ENCODE data around the gene BOD1L1.

Gene BOD1L1

DNA sequence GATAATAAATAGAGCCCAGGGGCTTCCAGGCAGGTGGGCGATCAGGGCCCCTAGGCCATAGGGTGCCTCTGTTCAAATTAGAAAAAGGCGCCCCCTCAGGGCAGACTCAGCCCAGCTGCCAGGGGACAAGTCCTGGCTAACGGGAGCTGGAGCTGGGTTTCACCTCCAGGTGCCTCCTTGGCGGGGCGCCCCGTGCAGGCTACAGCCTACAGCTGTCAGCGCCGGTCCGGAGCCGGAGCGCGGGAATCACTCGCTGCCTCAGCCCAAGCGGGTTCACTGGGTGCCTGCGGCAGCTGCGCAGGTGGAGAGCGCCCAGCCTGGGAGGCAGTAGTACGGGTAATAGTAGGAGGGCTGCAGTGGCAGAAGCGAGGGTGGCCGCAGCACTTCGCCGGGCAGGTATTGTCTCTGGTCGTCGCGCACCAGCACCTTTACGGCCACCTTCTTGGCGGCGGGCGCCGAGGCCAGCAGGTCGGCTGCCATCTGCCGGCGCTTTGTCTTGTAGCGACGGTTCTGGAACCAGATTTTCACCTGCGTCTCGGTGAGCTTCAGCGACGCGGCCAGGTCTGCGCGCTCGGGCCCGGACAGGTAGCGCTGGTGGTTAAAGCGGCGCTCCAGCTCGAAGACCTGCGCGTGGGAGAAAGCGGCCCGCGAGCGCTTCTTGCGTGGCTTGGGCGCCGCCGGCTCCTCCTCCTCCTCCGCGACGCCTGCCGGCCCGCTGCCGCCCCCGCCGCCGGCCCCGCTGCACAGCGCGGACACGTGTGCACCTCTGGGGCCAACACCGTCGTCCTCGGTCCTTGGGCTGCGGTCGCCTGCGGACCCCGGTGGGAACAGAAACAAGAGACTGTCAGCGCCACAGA is 85.6 kb downstream of the BOD1L1 start:
- in situ Hi-C loops (cut with MboI; ENCODE audit: low sequenced_read_pairs): loop anchor here (10.0 kb wide), 1 partner anchor 817 kb away; no protein-coding TSS in a partner anchor

DNA sequence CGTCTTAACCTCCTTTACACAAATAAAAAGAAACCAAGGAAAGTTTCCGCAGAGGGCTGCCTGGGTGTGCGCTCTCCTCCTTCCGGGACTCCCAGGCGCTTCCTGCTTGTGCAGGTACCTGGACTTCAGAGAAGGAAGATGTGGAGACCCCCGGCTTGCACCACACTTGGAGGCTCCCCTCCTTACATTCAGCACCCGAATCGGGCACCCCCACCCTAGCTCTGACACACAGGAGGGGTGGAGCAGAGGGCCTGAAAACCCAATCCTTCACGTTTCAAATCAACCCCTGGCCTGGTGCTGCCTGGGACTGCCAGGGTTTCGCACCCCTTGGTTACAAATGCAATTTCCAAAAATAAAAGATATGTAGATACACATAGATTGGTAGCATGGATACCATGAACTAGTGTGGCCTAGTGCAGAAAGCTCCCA is 86.3 kb downstream of the BOD1L1 start:
- in situ Hi-C loops (cut with MboI; ENCODE audit: low sequenced_read_pairs): loop anchor here (10.0 kb wide), 1 partner anchor 816 kb away; no protein-coding TSS in a partner anchor

DNA sequence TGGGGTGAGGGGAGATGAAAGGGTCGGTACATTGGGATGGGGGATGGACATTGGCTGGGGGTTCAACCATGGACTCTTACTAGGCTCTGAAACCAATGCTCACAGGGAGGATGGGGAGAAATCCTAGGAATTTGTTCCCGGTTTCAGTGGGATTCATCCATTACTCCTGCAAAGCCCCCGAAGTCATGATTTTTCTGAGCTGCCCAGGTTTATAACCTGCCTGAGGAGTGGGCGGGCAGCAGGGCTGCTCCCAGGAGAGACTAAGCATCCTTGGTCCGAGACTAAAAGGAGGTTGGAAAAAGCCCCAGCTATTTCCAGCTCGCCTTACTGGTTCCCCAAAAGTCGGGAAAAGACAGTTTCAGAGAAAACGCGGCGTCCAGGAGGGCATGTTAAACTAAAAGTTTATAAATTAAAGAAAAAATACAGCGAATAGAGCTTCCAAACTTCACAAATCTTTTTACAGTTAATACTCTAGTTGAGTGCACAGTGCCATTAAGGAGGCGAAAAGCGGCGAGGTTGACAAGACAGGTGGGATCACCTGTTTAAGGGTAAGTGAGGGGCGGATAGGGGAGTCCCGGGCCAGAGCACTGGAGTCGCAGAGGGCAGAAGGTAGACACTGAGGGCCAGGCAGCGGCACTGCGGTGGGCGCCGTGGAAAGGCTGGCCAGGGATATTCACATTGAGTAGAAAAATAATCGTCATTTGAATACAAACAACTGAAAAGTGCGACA is 86.9 kb downstream of the BOD1L1 start:
- in situ Hi-C loops (cut with MboI; ENCODE audit: low sequenced_read_pairs): loop anchor here (10.0 kb wide), 1 partner anchor 816 kb away; no protein-coding TSS in a partner anchor

DNA sequence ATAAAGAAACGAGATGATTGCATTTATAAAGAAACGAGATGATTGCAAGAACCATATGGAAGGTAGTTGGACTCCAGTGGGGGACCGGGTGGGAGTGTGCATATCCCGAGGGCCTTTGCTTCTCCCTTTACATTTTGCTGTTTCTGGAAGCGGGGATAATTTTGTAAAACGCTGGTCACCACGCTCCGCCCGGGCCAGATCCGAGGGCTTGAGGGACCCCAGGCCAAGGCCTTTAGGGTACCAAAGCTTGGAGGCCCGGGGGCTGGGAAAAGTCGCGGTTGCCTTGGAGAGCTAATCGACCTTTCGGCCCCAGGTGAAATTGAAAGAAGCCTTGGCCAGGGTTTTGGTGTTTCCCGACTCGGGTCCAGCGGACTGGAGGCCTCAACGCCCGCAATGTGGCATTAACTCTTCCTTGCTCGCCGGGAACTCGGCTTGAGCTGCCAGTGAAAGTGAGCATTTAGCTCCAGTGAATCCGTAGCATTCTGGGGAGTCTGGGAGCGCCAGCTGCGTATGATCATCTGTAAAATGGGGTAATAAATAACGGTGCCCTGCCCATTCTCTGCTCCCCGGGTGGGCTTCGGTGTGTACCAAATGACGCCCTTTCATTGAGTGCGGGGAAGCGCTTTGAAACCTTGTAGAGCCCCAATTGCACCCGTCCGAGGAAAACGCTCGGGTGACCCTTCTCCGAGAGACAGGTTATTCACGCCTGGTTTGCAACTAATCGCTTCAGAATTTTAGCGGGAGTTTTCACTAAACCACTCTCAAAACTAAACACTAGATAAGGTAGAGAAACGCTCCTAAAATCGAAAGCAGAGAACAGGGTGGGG is 87.7 kb downstream of the BOD1L1 start:
- in situ Hi-C loops (cut with MboI; ENCODE audit: low sequenced_read_pairs): loop anchor here (10.0 kb wide), 1 partner anchor 815 kb away; no protein-coding TSS in a partner anchor

DNA sequence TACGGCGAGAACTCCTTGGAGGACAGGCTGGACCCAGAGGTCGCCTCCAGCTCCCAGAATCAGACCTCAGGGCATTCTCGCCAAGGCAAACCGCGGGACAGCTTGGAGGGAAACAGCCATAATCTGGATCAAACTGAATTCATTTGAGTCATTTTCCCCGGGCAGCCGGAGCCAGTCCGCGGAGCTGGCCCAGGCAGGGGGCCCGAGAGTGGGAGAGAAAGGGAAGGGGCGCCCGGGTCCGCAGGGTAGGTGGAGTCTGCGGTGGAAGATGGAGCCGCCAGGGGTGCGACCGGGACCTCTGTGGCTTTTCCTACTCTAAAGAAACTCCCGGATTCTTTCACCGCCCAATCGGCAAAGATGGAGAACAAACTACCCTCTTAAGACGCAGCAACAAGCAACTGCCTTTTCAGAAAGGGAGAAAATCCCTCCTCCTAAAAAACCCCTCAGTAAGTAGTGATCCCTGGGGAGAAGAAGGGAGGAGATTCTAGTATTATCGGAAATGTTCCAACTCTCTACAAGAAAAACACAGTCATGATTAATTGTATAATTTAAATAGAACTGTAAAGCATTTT is 88.4 kb downstream of the BOD1L1 start:
- in situ Hi-C loops (cut with MboI; ENCODE audit: low sequenced_read_pairs): no loop called here

DNA sequence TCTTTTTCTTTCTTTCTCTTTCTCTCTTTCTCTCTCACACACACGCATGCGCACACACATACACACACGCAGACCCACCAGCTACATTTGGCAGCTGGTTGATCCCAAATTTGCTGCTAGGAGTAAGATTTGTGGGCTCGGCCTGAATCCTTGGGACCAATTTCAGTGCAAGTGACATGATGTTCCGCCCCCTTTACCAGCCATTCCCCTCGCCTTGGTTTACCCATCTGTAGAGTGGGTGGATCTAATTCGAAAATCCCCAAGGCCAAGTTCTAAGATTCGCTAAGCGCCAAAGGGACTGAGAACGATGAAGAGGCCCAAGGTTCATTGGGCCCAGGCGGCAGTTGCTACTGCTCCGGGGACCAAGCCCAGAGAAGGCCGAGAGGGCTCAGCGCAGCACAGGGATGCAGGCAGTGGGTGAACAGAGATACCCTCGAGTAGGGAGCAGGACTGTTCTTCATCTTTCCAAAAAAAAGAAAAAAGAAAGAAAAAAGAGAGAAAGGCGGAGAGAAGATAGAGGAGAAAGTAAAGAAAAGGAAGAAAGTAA is 89.0 kb downstream of the BOD1L1 start:
- in situ Hi-C loops (cut with MboI; ENCODE audit: low sequenced_read_pairs): no loop called here

DNA sequence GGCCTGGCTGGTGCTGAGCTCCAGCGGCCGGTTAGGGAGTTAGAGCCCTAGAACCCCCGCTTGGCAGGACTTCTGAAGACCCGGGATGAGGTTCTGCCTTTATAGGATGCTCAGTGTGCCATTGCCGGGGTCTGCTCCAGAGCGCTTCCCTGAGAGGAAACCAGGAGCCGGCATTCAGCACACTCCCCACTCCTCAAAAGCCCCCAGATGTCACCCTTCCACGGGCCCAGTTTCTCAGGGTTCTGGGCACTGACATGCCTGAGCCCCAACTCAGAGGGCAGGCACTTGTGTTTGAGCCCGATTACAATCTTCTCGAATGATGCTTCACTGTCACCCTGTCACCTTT is 89.7 kb downstream of the BOD1L1 start:
- in situ Hi-C loops (cut with MboI; ENCODE audit: low sequenced_read_pairs): no loop called here

DNA sequence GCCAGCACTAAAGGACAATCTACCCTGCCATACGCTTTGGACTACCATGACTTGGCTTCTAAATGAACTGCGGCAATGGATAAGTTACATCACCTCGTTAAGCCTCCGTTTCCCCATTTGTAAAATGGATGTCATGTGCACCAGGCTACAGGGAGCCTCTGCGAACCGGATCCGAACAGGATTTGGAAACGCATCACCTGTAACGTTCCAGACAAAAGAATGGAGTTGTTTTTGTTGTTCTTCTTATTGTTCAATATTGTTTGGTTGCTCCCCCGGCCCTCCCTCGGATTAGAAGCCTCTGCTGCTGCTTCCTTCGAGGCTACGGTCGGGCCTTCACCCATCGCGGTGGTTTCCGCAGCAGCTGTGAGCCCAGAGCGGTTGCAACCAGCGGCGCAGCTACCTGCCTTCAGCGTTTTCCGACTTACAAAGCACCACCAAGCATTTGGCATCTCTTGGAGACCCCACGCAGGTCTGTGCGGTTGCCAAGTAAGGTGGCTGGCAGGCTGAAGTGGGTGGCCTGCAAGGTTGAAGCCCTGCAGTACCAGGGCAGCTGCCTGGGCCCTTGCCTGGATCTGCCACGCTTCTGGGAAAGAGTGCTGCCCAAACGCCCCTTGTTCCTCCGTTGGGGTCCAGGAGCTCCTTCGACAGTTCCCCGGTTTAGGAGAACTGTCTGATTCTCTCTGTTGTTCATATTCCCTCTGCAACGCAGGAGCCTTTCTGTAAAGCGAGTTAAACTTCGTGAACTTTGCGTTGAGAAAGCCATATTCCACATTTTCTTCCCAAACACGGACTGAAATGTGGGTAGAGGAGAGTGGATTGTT is 90.3 kb downstream of the BOD1L1 start:
- in situ Hi-C loops (cut with MboI; ENCODE audit: low sequenced_read_pairs): no loop called here

DNA sequence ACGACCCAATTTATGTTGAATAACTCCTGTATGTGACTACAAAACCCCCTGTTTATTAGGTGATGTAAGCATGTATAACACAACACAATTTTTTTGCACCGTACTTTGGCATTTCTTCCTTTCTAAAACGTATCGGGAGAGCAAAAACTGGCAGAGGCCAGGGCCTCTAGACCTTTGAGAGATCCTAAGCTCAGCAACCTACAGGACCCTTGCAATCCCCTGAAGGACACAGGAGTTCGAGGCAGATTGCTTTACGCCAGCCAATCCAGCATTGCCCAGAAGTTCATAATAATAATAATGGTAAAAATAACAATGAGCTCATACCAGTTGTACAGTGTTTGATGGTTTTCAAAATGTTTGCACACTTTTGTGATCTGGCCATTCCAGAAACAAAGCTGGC is 90.9 kb downstream of the BOD1L1 start:
- in situ Hi-C loops (cut with MboI; ENCODE audit: low sequenced_read_pairs): no loop called here

DNA sequence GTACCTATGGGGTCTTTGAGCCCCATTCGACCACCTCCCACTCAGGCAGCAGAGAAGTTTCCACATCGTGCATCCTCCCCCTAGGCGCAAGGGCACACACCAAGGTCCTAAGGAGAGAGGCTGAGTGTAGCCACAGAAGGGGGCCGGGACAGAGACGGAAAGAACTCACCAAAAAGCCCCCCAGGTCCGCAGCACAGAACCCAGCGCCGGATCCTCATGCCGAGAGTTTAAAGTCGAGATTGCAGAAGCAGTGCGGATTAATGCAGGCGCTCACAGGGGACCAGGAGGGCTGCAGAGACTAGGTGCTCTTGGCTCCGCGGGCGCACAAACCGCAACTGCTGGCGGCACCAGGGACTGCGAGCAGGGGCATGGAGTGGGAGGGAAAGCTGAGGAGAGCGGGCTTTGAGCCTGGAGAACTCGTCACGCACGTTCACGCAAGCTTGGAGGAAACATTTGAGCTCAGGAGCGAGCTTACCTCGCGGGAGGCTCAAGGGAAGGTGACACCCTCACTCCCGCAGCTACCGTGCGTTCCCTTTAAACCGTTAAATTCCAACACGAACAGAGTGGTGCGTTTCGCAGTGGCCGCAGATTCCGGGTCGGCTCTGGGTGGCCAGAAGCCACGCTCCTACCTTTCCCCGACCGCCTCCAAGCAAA is 91.7 kb downstream of the BOD1L1 start:
- in situ Hi-C loops (cut with MboI; ENCODE audit: low sequenced_read_pairs): no loop called here

DNA sequence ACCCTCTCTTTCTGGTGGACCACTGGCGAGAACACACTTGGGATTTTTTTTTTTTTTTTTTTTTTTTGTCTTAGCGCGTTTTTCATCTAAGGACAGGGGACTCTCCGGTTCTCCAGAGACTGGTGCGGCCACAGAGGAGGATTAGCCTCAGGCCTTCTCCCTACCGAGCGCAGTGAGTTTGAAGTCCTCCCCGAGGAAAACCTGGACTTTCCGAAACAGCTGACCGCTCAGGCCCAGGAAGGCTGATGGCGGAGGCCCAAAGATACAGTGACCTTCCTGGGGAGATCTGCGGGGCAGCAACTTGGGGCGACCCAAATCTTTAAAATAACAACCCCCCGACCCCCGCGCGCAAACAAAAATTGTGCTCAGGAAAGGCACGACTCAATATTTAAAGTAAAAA is 92.4 kb downstream of the BOD1L1 start:
- in situ Hi-C loops (cut with MboI; ENCODE audit: low sequenced_read_pairs): no loop called here

DNA sequence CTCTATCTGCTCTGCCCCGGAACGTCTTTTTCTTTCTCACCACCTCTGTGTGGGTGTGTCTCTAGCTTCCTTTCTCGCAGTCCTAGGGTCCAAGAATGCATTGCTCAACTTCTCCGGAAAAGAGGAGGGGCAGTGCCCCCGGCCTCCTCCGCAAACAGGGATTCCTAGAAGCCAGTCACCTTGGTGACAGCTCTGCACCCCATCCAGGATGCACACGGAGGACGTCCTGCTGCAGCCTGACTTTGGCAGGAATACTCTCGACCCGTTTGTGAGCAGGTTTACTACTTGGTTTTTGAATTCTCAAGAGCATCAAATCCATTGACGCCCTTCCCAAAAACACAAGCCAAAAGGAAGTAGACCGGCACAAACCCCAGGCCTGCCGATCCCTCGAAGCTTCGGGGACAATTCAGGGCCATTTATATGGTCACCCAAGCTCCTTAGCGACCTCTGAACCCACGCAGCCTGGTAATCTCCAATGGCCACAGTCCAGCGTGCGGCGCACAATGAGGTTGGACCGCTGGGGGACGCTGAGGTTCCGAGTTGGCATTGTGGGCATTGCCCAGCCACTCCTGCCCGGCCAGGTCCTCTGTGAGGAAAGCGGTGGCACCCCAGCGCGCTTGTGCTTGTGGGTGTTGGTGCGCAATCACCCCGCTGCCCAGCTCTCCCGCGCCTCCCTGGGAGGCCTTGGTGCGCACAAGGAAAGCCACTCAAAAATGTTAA is 93.0 kb downstream of the BOD1L1 start:
- in situ Hi-C loops (cut with MboI; ENCODE audit: low sequenced_read_pairs): no loop called here

DNA sequence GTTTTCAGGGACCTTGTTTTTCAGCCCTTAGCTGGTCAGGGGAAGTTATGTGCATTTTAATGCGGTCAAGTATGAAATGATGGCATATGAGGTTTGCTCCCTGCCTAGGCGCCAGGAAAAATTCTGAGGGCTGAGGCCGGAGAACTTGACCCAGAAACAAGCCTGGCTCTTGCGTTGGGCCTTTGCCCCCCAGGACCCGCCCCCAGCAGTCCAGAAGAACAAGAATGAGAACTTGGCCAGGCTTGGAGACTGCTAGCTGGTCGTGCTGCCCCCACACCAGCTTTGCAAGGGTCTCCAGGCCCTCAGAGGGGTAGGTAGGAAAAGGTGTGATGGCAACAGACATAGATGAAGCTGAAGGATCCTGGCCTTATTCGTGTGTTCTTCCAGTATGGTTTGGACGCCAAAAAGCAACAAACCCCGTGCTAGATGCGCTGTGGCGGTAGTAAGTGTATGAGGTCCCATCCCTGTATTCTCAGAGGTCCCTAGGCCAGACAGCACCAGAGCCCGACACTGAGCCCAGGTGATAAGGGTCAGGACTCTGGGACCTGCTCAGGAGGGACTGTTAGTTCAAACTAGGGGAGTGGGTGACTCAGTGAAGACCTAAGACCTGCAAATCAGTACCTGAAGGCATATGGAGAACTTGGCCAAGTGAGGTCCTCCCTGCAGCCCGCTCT is 93.7 kb downstream of the BOD1L1 start:
- in situ Hi-C loops (cut with MboI; ENCODE audit: low sequenced_read_pairs): no loop called here

DNA sequence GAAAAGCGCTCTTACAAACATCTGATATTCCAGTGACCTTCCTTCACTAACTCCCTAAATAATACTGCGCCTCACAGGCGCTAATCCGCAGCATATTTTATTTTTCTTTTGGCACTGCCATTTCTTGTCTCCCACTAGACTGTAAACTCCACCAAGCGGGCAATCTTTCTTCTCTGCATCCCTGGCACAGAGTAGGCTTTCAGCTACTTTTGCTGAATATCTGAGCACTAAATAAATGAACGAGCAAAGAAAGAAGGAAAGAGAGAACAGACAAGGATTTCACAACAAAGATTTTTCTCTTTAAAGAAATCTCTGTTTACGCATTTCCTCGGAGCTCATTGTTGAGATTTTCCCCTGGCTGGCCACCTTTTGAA is 95.9 kb downstream of the BOD1L1 start:
- in situ Hi-C loops (cut with MboI; ENCODE audit: low sequenced_read_pairs): no loop called here

DNA sequence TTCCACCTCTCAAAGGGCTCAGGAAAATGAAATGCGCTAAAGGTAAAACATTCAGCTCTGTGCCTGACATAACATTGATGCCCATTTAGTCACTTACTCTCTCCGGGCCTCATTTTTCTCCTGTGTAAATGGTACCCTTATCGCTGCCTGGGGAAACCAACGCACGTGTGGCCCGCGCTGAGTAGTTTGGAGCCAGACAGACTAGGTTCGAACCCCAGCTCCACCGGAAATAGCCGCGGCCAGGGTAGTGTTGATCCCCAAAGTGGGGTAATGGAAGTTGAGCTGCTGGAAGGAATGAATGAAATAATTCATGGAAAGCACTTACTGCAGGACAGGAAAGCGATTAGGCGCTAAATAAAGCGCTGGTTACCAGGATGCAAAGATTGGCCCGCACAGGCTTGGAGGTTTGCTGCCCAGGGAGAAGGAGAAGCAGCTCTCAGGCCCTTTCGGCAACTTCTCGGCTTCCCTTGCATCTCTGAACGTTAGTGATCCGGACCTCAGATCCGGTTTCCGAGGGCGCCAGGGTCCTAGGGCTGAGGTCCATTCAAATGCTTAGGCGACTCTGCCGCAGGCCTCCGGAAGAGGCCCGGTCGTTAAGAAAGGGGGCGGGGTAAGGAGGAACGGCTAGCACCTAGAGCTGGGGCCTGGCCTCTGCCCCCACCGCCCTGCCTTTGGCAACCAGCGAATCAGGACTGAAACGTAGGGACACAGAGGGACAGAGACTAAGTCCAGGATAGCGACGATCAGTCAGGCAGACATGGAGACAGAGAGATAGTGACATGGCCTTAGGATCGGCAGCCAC is 96.5 kb downstream of the BOD1L1 start:
- in situ Hi-C loops (cut with MboI; ENCODE audit: low sequenced_read_pairs): no loop called here

DNA sequence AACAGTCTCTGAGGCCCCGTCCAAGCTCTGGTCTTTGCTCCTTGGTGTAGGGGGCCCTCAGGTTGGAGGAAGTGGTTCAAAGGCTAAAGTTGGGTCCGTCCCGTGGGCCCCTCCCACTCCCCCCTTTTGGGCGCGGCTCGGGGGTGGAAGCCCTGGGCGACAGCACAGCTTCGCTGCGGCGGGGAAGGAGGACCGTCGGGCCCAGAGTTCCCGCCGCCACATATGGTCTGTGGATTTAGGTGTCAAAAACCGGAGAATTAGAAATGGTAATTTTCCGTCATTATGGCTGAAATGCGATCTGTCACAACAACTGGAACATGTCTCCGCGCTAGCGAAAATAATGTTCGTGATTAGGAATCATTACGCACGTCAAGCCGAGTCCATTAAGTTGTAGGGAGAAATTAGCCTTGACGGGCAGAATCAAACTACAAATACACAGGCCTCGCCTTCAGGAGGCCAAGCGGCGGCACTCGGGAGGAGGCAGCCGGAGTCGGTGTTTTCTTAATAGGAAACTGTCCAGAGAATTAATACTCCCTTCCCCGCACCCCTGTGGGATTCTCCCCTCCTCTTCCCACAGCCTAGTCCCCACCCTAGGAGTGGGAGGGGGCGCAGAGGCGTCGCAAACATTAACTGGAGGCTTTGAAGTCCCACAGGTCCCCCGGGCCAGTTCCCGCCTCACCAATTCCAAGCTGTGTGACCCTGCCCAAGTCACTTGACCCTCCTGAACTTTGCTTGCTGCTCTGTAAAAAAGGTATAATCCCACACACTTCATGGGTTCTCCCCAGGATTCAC is 98.2 kb downstream of the BOD1L1 start:
- in situ Hi-C loops (cut with MboI; ENCODE audit: low sequenced_read_pairs): no loop called here

DNA sequence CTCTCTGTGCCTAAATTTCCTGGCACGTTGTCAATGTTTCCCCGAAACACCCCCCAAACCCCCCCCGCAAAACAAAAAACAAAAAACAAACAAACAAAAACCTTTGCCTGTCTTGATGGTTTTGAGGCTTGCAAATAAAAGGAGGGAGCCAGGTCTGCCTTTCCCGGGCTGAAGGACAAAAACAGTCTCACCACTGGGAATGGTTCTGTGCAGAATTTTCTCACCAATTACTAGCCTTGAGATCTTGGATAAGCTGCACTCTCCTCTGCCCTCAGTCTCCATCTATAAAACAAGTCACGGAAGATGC is 98.8 kb downstream of the BOD1L1 start:
- in situ Hi-C loops (cut with MboI; ENCODE audit: low sequenced_read_pairs): no loop called here
